ENCODE measurements around the gene DDR2.

DNA sequence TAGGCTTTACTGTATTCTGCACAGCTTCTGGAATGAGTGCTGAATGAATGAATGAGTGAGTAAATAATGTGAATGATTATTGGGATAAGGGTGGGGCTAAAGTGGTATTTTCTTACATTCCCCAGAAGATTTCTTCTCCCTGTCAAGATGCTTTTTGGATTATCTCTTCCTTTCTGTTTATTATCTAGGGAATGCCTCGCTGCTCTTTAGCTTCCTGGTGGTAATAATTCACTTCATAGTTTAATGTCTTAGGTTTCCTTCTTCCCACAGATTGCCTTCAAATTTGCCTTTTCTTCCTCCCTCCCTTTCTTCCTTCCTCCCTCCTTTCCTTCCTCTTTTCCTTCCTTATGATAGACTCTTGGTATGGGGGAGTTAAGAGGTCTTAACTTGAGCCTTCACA is 24.0 kb downstream of the DDR2 start:
- TF ChIP-seq CEBPB (IDR thresholded peaks at IDR 0.05; ENCODE audit: low read depth, low read length): no peak
- TF ChIP-seq, protein P1, sequence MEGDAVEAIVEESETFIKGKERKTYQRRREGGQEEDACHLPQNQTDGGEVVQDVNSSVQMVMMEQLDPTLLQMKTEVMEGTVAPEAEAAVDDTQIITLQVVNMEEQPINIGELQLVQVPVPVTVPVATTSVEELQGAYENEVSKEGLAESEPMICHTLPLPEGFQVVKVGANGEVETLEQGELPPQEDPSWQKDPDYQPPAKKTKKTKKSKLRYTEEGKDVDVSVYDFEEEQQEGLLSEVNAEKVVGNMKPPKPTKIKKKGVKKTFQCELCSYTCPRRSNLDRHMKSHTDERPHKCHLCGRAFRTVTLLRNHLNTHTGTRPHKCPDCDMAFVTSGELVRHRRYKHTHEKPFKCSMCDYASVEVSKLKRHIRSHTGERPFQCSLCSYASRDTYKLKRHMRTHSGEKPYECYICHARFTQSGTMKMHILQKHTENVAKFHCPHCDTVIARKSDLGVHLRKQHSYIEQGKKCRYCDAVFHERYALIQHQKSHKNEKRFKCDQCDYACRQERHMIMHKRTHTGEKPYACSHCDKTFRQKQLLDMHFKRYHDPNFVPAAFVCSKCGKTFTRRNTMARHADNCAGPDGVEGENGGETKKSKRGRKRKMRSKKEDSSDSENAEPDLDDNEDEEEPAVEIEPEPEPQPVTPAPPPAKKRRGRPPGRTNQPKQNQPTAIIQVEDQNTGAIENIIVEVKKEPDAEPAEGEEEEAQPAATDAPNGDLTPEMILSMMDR (conservative IDR thresholded peaks at IDR 0.05; ENCODE audit: low read depth, low read length): no peak

All from IMR-90 (cell line).